DLD1 (cell line): ENCODE data around the gene RBMS1.

Experiments
- in situ Hi-C: cut with HindIII; loops from 2 replicates; pipeline ENCODE4 v1.10.0; 2017; ENCODE audit warnings: low sequenced_read_pairs

The RBMS1 gene

GRCh38 chr2:160315337-160315736 lies 178.3 kb downstream of the RBMS1 start:
- in situ Hi-C loops, result no loop called here

GRCh38 chr2:160310118-160310828 lies 183.3 kb downstream of the RBMS1 start:
- in situ Hi-C loops, result no loop called here

GRCh38 chr2:160309585-160309984 lies 184.0 kb downstream of the RBMS1 start:
- in situ Hi-C loops, result loop anchor here (5.0 kb wide), 1 partner anchor 53 kb away; no protein-coding TSS in a partner anchor

- in situ Hi-C loops, result loop anchor here (5.0 kb wide), 1 partner anchor 53 kb away; no protein-coding TSS in a partner anchor
Measured at GRCh38 chr2:160308915-160309314, 184.7 kb downstream of the RBMS1 start.

GRCh38 chr2:160308476-160308875 lies 185.1 kb downstream of the RBMS1 start:
- in situ Hi-C loops, result loop anchor here (5.0 kb wide), 1 partner anchor 54 kb away; no protein-coding TSS in a partner anchor

- in situ Hi-C loops, result loop anchor here (5.0 kb wide), 1 partner anchor 55 kb away; no protein-coding TSS in a partner anchor
Measured at GRCh38 chr2:160306985-160307384, 186.6 kb downstream of the RBMS1 start.

- in situ Hi-C loops, result loop anchor here (5.0 kb wide), 1 partner anchor 57 kb away; no protein-coding TSS in a partner anchor
Measured at GRCh38 chr2:160305081-160305750, 188.4 kb downstream of the RBMS1 start.

- in situ Hi-C loops, result no loop called here
Measured at GRCh38 chr2:160303527-160303926, 190.1 kb downstream of the RBMS1 start.

GRCh38 chr2:160303076-160303475 lies 190.5 kb downstream of the RBMS1 start:
- in situ Hi-C loops, result no loop called here

- in situ Hi-C loops, result no loop called here
Measured at GRCh38 chr2:160301420-160301819, 192.2 kb downstream of the RBMS1 start.

- in situ Hi-C loops, result no loop called here
Measured at GRCh38 chr2:160300203-160300602, 193.4 kb downstream of the RBMS1 start.

- in situ Hi-C loops, result no loop called here
Measured at GRCh38 chr2:160299540-160299939, 194.1 kb downstream of the RBMS1 start.

- in situ Hi-C loops, result no loop called here
Measured at GRCh38 chr2:160298960-160299359, 194.6 kb downstream of the RBMS1 start.

GRCh38 chr2:160295519-160296207 lies 197.9 kb downstream of the RBMS1 start:
- in situ Hi-C loops, result no loop called here

GRCh38 chr2:160294889-160295288 lies 198.7 kb downstream of the RBMS1 start:
- in situ Hi-C loops, result no loop called here

- in situ Hi-C loops, result no loop called here
Measured at GRCh38 chr2:160294339-160294803, 199.2 kb downstream of the RBMS1 start.

GRCh38 chr2:160293391-160294091 lies 200.1 kb downstream of the RBMS1 start:
- in situ Hi-C loops, result no loop called here

GRCh38 chr2:160292225-160292624 lies 201.4 kb downstream of the RBMS1 start:
- in situ Hi-C loops, result no loop called here

- in situ Hi-C loops, result no loop called here
Measured at GRCh38 chr2:160291382-160291781, 202.2 kb downstream of the RBMS1 start.

- in situ Hi-C loops, result no loop called here
Measured at GRCh38 chr2:160290598-160290997, 203.0 kb downstream of the RBMS1 start.

- in situ Hi-C loops, result no loop called here
Measured at GRCh38 chr2:160289831-160290230, 203.8 kb downstream of the RBMS1 start.
